Adrenal gland (tissue), 12 donors: ENCODE measurements around the gene UBR1. TPM values are rescaled to one million over a fixed set of nuclear protein-coding genes. Genes with fewer than 3 reads are reported as not detected.
A peak's percentile ranks its signal among the peaks of the same experiment; 100 is the strongest.

ENCODE experiments used
- DNase-seq, 7 donors: peaks; one replicate each; pipeline ENCODE4 v3.0.0-alpha.2; 2019 to 2020
- H3K27ac ChIP-seq, 5 donors: fragments of 200-600 bp; sonication (generic) in 4 of 5; 1 replicate in 3 of 5; 2 replicates in 2 of 5; pipeline versions ENCODE4 v1.5.1 to v1.8.0; 2016 to 2020; ENCODE audit warnings: mild to moderate bottlenecking in 1 of 5
- H3K27me3 ChIP-seq: fragments of 200-600 bp; 2 replicates; pipeline ENCODE4 v1.8.0; 2021
- H3K36me3 ChIP-seq, 2 donors: fragments of 200-600 bp; replicated peaks in 1 of 2; 1 replicate in 1 of 2; 2 replicates in 1 of 2; pipeline versions ENCODE4 v1.5.1 to v1.8.0; 2018 to 2022
- H3K4me1 ChIP-seq, 2 donors: fragments of 200-600 bp; replicated peaks in 1 of 2; 1 replicate in 1 of 2; 2 replicates in 1 of 2; pipeline versions ENCODE4 v1.5.1 to v1.8.0; 2018 to 2021
- H3K4me3 ChIP-seq, 4 donors: fragments of 200-600 bp; sonication (generic) in 3 of 4; one replicate each; pipeline ENCODE4 v1.5.1; 2016 to 2018
- H3K9me3 ChIP-seq, 3 donors: fragments of 200-600 bp; sonication (generic) in 1 of 3; replicated peaks in 1 of 3; 1 replicate in 2 of 3; 2 replicates in 1 of 3; pipeline versions ENCODE4 v1.5.1 to v1.8.0; 2016 to 2021
- POLR2A ChIP-seq, 2 donors: fragments of 450-650 bp; IDR thresholded peaks; one replicate each; pipeline ENCODE4 v1.6.1; 2017; ENCODE audit warnings: antibody characterized with exemption in 2 of 2, mild to moderate bottlenecking in 2 of 2, moderate library complexity in 1 of 2
- WGBS, 4 donors: extraction: QIAGEN DNeasy Blood & Tissue Kit in 2 of 4; methylation state at CpG; one replicate each; pipeline versions ENCODE4 v1.1.5 to v1.1.7; 2013 to 2017; 5-methylcytosine and 5-hydroxymethylcytosine counted together
- intact Hi-C, 2 donors: fragments of 100-400 bp; cut with DNase I; formaldehyde crosslinking; loops; one replicate each; pipeline versions ENCODE4 v1.14.1 to v1.15.0; 2022 to 2023
- polyA plus RNA-seq, 3 donors: library from polyadenylated mRNA; stranded (reverse); fragments of 200-250 nt in 2 of 3; fragments of 350-450 nt in 1 of 3; fragmentation: Illumina TruSeq in 1 of 3; extraction: RNeasy Lipid Tissue Mini Kit (QIAGEN cat#74804) in 1 of 3; gene quantifications; one replicate each; pipeline ENCODE4 v1.2.3, GENCODE V29; 2013 to 2014
- total RNA-seq, 9 donors: library from RNA; depleted of rRNA in 4 of 9; stranded (reverse); fragments of >200 nt in 4 of 9; fragments of 120-200 nt in 1 of 9; fragmentation: NEBNext Ultra II Directional in 1 of 9; extraction: Animal tissue kit (Norgen Biotek cat#: 25700) in 1 of 9; gene quantifications; one replicate each; pipeline versions ENCODE4 v1.1.0 to v1.2.4, GENCODE V29; 2013 to 2023
- TF ChIP-seq, protein P1 (sequence below), 6 experiments: fragments of 450-650 bp in 4 of 6; fragments of 200-600 bp in 2 of 6; sonication (generic) in 1 of 6; IDR thresholded peaks; 1 replicate in 5 of 6; 2 replicates in 1 of 6; pipeline versions ENCODE4 v1.5.1 to v1.8.0; 2016 to 2021; ENCODE audit warnings: antibody characterized with exemption in 6 of 6, mild to moderate bottlenecking in 2 of 6, moderate library complexity in 1 of 6
- donor health status: healthy with polysubstance abuse.
- donor health status: Bipolar disorder and iron deficiency.
- donor health status: DM: yes; HTN: yes; CAD: no.
- donor health status: DM: no; HTN: no; CAD: no.
- donor health status: DM: no; HTN: no; CAD: no.
- donor health status: DM: yes; HTN: yes; CAD: no.

The UBR1 gene
- total and polyA plus RNA-seq, 12 donors, result 3.9 to 37.9 (median 21.6) TPM

DNA sequence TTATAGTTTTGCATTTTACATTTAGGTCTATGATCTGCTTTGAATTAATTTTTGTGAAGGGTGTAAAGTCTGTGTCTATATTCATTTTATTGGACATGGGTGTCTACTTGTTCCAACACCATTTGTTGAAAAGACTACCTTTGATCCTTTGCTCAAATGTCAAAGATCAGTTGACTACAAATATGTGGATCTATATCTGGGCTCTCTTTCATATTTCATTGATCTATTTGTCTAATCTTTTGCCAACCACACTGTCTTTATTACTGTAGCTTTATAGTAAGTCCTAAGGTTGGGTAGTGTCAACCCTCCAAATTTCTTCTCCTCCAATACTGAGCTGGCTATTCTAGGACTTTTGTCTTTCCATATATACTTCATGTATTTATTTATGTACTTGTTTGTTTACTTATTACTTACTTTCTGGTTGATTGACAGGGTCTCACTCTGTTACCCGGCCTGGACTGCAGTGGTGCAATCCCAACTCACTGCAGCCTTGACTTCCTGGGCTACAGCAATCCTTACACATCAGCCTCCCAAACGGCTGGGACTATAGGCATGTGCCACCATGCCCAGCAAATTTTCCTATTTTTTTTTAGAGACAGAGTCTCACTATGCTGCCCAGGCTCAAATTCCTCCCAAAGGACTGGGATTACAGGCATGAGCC lies 131.5 kb downstream of the UBR1 start:
- H3K9me3 ChIP-seq, result no peaks in the 10 kb centered on the region
- 49 to 85% (median 69%) methylated on average over 2 of the region's 2 CpGs for WGBS, 4 donors
- TF ChIP-seq, protein P1, sequence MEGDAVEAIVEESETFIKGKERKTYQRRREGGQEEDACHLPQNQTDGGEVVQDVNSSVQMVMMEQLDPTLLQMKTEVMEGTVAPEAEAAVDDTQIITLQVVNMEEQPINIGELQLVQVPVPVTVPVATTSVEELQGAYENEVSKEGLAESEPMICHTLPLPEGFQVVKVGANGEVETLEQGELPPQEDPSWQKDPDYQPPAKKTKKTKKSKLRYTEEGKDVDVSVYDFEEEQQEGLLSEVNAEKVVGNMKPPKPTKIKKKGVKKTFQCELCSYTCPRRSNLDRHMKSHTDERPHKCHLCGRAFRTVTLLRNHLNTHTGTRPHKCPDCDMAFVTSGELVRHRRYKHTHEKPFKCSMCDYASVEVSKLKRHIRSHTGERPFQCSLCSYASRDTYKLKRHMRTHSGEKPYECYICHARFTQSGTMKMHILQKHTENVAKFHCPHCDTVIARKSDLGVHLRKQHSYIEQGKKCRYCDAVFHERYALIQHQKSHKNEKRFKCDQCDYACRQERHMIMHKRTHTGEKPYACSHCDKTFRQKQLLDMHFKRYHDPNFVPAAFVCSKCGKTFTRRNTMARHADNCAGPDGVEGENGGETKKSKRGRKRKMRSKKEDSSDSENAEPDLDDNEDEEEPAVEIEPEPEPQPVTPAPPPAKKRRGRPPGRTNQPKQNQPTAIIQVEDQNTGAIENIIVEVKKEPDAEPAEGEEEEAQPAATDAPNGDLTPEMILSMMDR (IDR thresholded peaks at IDR 0.05), result no peak
- no peak for TF ChIP-seq POLR2A (IDR thresholded peaks at IDR 0.05)
- no peaks in the 10 kb centered on the region for H3K27me3 ChIP-seq
- intact Hi-C loops, result no loop called here
- no peak for DNase-seq
- peaks cover 0 to 39% of the 10 kb centered on the region in 2 donors for H3K36me3 ChIP-seq
- no peaks in the 10 kb centered on the region for H3K4me1 ChIP-seq
- no peak overlapping the region for H3K27ac ChIP-seq
- no peak overlapping the region for H3K4me3 ChIP-seq

DNA sequence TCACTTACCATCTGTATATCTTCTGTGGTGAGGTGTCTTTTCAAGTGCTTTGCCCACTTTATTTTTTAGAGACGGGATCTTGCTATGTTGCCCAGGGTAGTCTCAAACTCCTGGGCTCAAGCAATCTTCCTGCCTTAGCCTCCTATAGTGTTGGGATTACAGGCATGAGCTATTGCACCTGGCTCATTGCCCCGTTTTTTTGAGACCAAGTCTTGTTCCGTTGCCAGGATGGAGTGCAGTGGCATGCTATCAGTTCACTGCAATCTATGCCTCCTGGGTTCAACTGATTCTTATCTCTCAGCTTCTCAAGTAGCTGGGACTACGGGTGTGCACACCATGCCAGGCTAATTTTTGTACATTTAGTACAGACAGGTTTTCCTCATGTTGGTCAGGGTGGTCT lies 132.7 kb downstream of the UBR1 start:
- TF ChIP-seq POLR2A (IDR thresholded peaks at IDR 0.05), result no peak
- TF ChIP-seq, protein P1 (IDR thresholded peaks at IDR 0.05), result no peak
- intact Hi-C loops, result no loop called here

DNA sequence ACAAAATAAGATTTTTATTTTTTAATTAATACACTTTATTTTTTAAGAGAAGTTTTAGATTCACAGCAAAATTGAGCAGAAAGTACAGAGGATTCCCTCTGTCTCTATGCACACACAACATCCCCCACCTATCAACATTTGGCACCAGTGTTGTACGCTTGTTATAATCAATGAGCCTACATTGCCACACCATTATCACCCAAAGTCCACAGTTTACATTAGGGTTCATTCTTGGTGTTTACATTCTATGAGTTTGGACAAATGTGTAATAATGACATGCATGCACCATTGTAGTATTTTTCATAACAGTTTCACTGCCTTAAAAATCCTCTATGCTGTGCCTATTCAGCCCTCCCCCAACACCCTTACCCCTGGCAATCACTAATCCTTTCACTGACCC lies 134.0 kb downstream of the UBR1 start:
- H3K27ac ChIP-seq, result no peak overlapping the region
- H3K36me3 ChIP-seq, result peaks cover 0 to 43% of the 10 kb centered on the region in 2 donors
- H3K27me3 ChIP-seq, result no peaks in the 10 kb centered on the region
- 93 to 100% (median 100%) methylated on average over 1 of the region's 1 CpG for WGBS, 4 donors
- TF ChIP-seq, protein P1 (IDR thresholded peaks at IDR 0.05), result no peak
- no peak overlapping the region for H3K4me3 ChIP-seq
- intact Hi-C loops, result no loop called here
- no peaks in the 10 kb centered on the region for H3K9me3 ChIP-seq
- H3K4me1 ChIP-seq, result no peaks in the 10 kb centered on the region
- no peak for DNase-seq

More for the DNA sequence above, 132.7 kb downstream of the UBR1 start:
- peaks cover 0 to 45% of the 10 kb centered on the region in 2 donors for H3K36me3 ChIP-seq
- no peaks in the 10 kb centered on the region for H3K4me1 ChIP-seq
- WGBS, 4 donors, result 65 to 73% (median 71%) methylated on average over 4 of the region's 4 CpGs
- H3K4me3 ChIP-seq, result no peak overlapping the region
- H3K27me3 ChIP-seq, result no peaks in the 10 kb centered on the region
- peak in 4 of 7 donors; percentile 18 to 68 (median 50) for DNase-seq
- H3K27ac ChIP-seq, result no peak overlapping the region
- H3K9me3 ChIP-seq, result no peaks in the 10 kb centered on the region

DNA sequence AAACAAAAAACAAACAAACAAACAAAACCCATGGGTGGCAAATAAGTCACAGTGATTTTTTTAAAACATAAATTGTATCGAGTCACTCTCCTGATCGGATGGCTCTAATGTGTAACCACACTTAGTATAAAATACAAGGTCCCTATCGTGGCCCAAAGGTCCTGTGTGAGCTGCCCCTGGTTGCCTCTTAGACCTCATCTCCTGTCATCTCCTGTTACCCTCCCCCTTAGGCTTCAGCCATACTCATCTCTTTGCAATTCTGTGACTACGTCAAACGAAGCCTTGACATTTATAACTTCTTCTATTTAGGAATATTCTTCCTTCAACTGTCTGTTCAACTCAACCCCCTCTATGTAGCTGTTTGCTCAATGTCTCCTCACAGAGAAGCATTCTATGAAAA lies 141.4 kb downstream of the UBR1 start:
- peaks cover 8 to 9% of the 10 kb centered on the region in 2 donors for H3K4me1 ChIP-seq
- 47 to 61% (median 54%) methylated on average over 5 of the region's 5 CpGs for WGBS, 4 donors
- no peaks in the 10 kb centered on the region for H3K9me3 ChIP-seq
- intact Hi-C loops, result no loop called here
- peaks cover 0 to 36% of the 10 kb centered on the region in 2 donors for H3K36me3 ChIP-seq
- H3K4me3 ChIP-seq, result no peak overlapping the region
- TF ChIP-seq, protein P1 (IDR thresholded peaks at IDR 0.05), result no peak
- no peak for TF ChIP-seq POLR2A (IDR thresholded peaks at IDR 0.05)
- peak in 4 of 7 donors; percentile 47 to 66 (median 60) for DNase-seq
- no peaks in the 10 kb centered on the region for H3K27me3 ChIP-seq
- peak overlapping the region in 3 of 5 donors; percentile 60 to 81 (median 70) for H3K27ac ChIP-seq
